GM18520 (cell line): ENCODE measurements around the gene PXDN.

Experiments
- ATAC-seq: cut with Tn5 transposase; IDR thresholded peaks from one replicate; pipeline ENCODE4 v1.9.1; 2021; ENCODE audit not compliant: unreplicated experiment

PXDN gene

GRCh38 chr2:1754461-1755170, 10.3 kb upstream of the PXDN start:
- ATAC-seq = no peak

GRCh38 chr2:1754046-1754445, 9.7 kb upstream of the PXDN start:
- no peak for ATAC-seq

GRCh38 chr2:1752751-1753150, 8.4 kb upstream of the PXDN start:
- no peak for ATAC-seq

GRCh38 chr2:1751767-1752725, 7.7 kb upstream of the PXDN start:
- no peak for ATAC-seq

GRCh38 chr2:1750933-1751766, 6.8 kb upstream of the PXDN start:
- ATAC-seq = no peak

- no peak for ATAC-seq
Observed at GRCh38 chr2:1750270-1750932, 6.1 kb upstream of the PXDN start.

GRCh38 chr2:1749489-1750119, 5.3 kb upstream of the PXDN start:
- ATAC-seq = no peak

GRCh38 chr2:1748741-1749488, 4.6 kb upstream of the PXDN start:
- ATAC-seq = no peak

GRCh38 chr2:1748176-1748740, 3.9 kb upstream of the PXDN start:
- no peak for ATAC-seq

GRCh38 chr2:1747065-1747941, 3.0 kb upstream of the PXDN start:
- ATAC-seq = no peak

GRCh38 chr2:1746174-1747064, 2.1 kb upstream of the PXDN start:
- ATAC-seq = no peak

GRCh38 chr2:1745171-1746023, 1.1 kb upstream of the PXDN start:
- no peak for ATAC-seq

GRCh38 chr2:1744151-1744445, 217 bp downstream of the PXDN start:
- no peak for ATAC-seq

GRCh38 chr2:1743396-1744150, 742 bp downstream of the PXDN start:
- no peak for ATAC-seq

GRCh38 chr2:1742681-1743395, 1.5 kb downstream of the PXDN start:
- ATAC-seq = no peak
